Common myeloid progenitor, CD34-positive (primary cell): ENCODE data around the gene DNAH17.

Experiments
- CTCF ChIA-PET: fragments of 350-600 bp; sonication (Branson Sonifier 250); formaldehyde crosslinking; loops from one replicate; lab custom pipeline; 2021; ENCODE audit warnings: antibody characterized with exemption; lab: Charles Lee
- POLR2A ChIA-PET: fragments of 350-600 bp; sonication (Branson Sonifier 250); formaldehyde crosslinking; loops from one replicate; lab custom pipeline; 2021; ENCODE audit warnings: antibody characterized with exemption; lab: Charles Lee
- DNase-seq, 3 donors: peaks; one replicate each; pipeline versions ENCODE4 v3.0.0 to v3.0.0-alpha.2; 2013
- H3K27ac ChIP-seq, 2 experiments: 1 replicate in 1 of 2; 2 replicates in 1 of 2; pipeline ENCODE4 v1.7.0; 2013; ENCODE audit warnings: inconsistent platforms in 2 of 2, low read length in 2 of 2, mild to moderate bottlenecking in 2 of 2, low read depth in 1 of 2, moderate library complexity in 1 of 2; ENCODE audit not compliant: severe bottlenecking in 2 of 2, insufficient read depth in 1 of 2, poor library complexity in 1 of 2
- H3K27me3 ChIP-seq, 5 experiments: replicated peaks in 2 of 5; 1 replicate in 3 of 5; 2 replicates in 2 of 5; pipeline versions ENCODE4 v1.6.1 to v1.7.0; 2013; ENCODE audit warnings: low read length in 4 of 5, mild to moderate bottlenecking in 2 of 5, moderate library complexity in 2 of 5, inconsistent platforms in 1 of 5; ENCODE audit not compliant: insufficient read depth in 5 of 5, control insufficient read depth in 4 of 5
- H3K36me3 ChIP-seq, 4 experiments: 1 replicate in 2 of 4; 2 replicates in 2 of 4; pipeline versions ENCODE4 v1.6.1 to v1.7.0; 2013; ENCODE audit warnings: low read length in 3 of 4, control low read depth in 1 of 4, mild to moderate bottlenecking in 1 of 4; ENCODE audit not compliant: control insufficient read depth in 4 of 4, insufficient read depth in 4 of 4
- H3K4me1 ChIP-seq, 4 experiments: 1 replicate in 3 of 4; 2 replicates in 1 of 4; pipeline versions ENCODE4 v1.6.1 to v1.7.1; 2013; ENCODE audit warnings: low read length in 3 of 4, mild to moderate bottlenecking in 3 of 4, control low read depth in 1 of 4, inconsistent platforms in 1 of 4, moderate library complexity in 1 of 4; ENCODE audit not compliant: control insufficient read depth in 4 of 4, insufficient read depth in 4 of 4; ENCODE audit errors: control extremely low read depth in 1 of 4
- H3K4me3 ChIP-seq, 7 experiments: 1 replicate in 4 of 7; 2 replicates in 3 of 7; pipeline versions ENCODE4 v1.5.1 to v1.7.0; 2013; ENCODE audit warnings: mild to moderate bottlenecking in 7 of 7, low read length in 6 of 7, moderate library complexity in 6 of 7, inconsistent platforms in 2 of 7, low read depth in 2 of 7, control low read depth in 1 of 7; ENCODE audit not compliant: insufficient read depth in 4 of 7, control insufficient read depth in 1 of 7; ENCODE audit errors: extremely low read depth in 1 of 7
- H3K9me3 ChIP-seq, 5 experiments: 1 replicate in 4 of 5; 2 replicates in 1 of 5; pipeline versions ENCODE4 v1.6.1 to v1.7.1; 2013; ENCODE audit warnings: low read length in 4 of 5, mild to moderate bottlenecking in 2 of 5, inconsistent platforms in 1 of 5, low read depth in 1 of 5, moderate library complexity in 1 of 5; ENCODE audit not compliant: control insufficient read depth in 4 of 5, insufficient read depth in 2 of 5; ENCODE audit errors: control extremely low read depth in 1 of 5
- WGBS: methylation state at CpG from one replicate; pipeline ENCODE4 v1.1.5; 2013; ENCODE audit not compliant: insufficient coverage; 5-methylcytosine and 5-hydroxymethylcytosine counted together

DNAH17 gene

DNA sequence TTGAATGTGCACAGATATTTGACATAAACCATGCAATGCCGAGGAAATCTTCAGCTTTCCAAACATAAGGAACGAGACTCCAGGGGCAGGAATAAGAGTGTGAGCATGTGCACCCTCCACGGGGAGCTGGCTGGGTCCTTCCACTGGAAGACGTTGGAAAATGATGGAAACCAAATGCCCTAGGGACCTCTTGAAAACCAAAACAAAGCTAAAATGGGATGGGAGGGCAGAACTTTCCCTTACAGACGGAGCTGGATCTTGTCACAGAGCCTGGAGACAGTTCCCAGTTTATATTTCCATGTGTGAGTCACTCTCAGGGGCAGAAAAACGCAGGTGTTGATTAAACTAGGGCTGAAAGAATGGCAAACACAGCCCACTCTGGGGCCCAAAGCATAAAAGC lies 34.4 kb upstream of the DNAH17 start:
- POLR2A ChIA-PET = no interaction called here
- peaks cover 0 to 2% (median 0%) of the 10 kb centered on the region in 5 experiments for H3K9me3 ChIP-seq
- DNase-seq = no peak
- peaks cover 0 to 4% (median 0%) of the 10 kb centered on the region in 5 experiments for H3K27me3 ChIP-seq
- H3K4me1 ChIP-seq = peaks cover 0 to 4% (median 0%) of the 10 kb centered on the region in 4 experiments
- no peak overlapping the region for H3K27ac ChIP-seq
- H3K36me3 ChIP-seq = no peaks in the 10 kb centered on the region
- H3K4me3 ChIP-seq = no peak overlapping the region
- WGBS = 81% methylated on average over 6 of the region's 6 CpGs
- CTCF ChIA-PET = no interaction called here

DNA sequence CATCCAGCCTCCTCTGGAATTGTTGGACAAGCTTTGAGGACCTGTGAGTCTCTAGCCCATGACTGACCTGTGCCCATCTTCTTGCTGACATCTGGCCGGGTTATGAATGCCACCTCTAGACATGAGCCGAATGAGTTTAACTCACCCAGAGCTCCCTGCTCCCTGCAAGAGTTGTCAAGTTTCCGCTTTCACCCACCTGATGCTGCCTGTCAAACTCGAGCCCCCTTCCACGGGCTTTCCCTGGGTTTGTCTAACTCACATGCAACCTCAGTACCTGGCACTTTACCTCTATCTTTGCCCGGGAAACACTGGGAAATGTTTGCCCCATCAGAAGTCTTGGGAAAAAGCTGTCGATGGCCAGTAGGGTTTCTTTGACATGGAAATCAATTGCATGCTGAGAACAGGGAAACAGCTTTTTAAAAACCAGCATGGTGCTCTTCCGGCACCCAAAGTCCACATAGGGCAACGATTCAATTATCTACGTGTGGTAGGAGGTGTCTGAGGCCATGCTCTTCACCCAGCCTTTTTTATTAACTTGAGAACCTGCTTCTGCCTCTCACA lies 33.8 kb upstream of the DNAH17 start:
- Histone ChIP-seq H3K4me3 (no peak overlapping the region), H3K36me3 (no peaks in the 10 kb centered on the region), H3K27me3 (peaks cover 0 to 4% (median 0%) of the 10 kb centered on the region in 5 experiments), H3K4me1 (peaks cover 0 to 4% (median 0%) of the 10 kb centered on the region in 4 experiments), H3K9me3 (peaks cover 0 to 2% (median 0%) of the 10 kb centered on the region in 5 experiments), H3K27ac (no peak overlapping the region)
- ChIA-PET POLR2A (interaction anchor here (0.6 kb wide), 1 partner anchor 29 kb away, joined by 3 read pairs; no protein-coding TSS in a partner anchor), CTCF (interaction anchor here (1.2 kb wide), 1 partner anchor 114 kb away, joined by 4 read pairs; no protein-coding TSS in a partner anchor)
- 64% methylated on average over 10 of the region's 10 CpGs for WGBS
- no peak for DNase-seq

DNA sequence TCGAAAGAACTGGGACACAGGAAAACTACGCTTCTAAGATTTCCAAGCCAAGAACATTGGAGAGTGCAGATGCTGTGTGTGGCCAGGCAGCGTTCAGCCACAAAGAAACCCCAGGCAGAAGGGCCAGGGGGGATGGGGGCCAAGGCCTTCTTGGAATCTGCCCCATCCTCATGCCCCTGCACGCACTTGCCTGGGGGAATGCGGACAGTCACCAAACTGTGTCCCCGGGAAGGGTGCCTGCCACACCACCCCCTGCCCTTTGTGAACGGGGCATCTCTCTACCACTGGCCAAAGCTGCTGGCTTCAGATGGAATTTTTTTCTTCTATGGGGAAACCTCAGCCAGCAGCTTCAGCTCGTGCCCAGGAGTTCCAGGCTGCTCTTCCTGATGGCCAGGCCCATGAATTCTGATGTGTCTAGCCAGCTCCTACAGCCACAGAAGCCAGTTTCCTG lies 32.0 kb upstream of the DNAH17 start:
- Histone ChIP-seq H3K36me3 (no peaks in the 10 kb centered on the region), H3K27me3 (peaks cover 0 to 6% (median 0%) of the 10 kb centered on the region in 5 experiments), H3K4me1 (peaks cover 0 to 4% (median 0%) of the 10 kb centered on the region in 4 experiments), H3K4me3 (no peak overlapping the region), H3K9me3 (peaks cover 0 to 2% (median 0%) of the 10 kb centered on the region in 5 experiments), H3K27ac (no peak overlapping the region)
- DNase-seq = no peak
- ChIA-PET POLR2A (no interaction called here), CTCF (interaction anchor here (1.2 to 1.4 kb wide), 2 partner anchors 15 to 16 kb away, joined by 3 to 4 read pairs; no protein-coding TSS in a partner anchor)
- 70% methylated on average over 7 of the region's 8 CpGs for WGBS

GRCh38 chr17:78608804-78609186 lies 31.6 kb upstream of the DNAH17 start:
- ChIA-PET CTCF (interaction anchor here (1.2 to 1.4 kb wide), 2 partner anchors 14 to 16 kb away, joined by 3 to 4 read pairs; no protein-coding TSS in a partner anchor), POLR2A (no interaction called here)
- H3K27ac ChIP-seq = no peak overlapping the region
- no peak for DNase-seq
- peaks cover 0 to 6% (median 0%) of the 10 kb centered on the region in 5 experiments for H3K27me3 ChIP-seq
- H3K9me3 ChIP-seq = peaks cover 0 to 2% (median 0%) of the 10 kb centered on the region in 5 experiments
- H3K4me1 ChIP-seq = peaks cover 0 to 3% (median 0%) of the 10 kb centered on the region in 4 experiments
- no peak overlapping the region for H3K4me3 ChIP-seq
- WGBS = 89% methylated on average over 8 of the region's 8 CpGs
- H3K36me3 ChIP-seq = no peaks in the 10 kb centered on the region

GRCh38 chr17:78608122-78608803 lies 31.1 kb upstream of the DNAH17 start:
- WGBS = 97% methylated on average over 5 of the region's 10 CpGs
- ChIA-PET CTCF (no interaction called here), POLR2A (no interaction called here)
- Histone ChIP-seq H3K4me3 (no peak overlapping the region), H3K27me3 (peaks cover 0 to 6% (median 0%) of the 10 kb centered on the region in 5 experiments), H3K4me1 (no peaks in the 10 kb centered on the region), H3K9me3 (peaks cover 0 to 2% (median 0%) of the 10 kb centered on the region in 5 experiments), H3K27ac (no peak overlapping the region), H3K36me3 (no peaks in the 10 kb centered on the region)
- no peak for DNase-seq

GRCh38 chr17:78607038-78607437 lies 29.8 kb upstream of the DNAH17 start:
- ChIA-PET CTCF (interaction anchor here (0.6 to 1.7 kb wide), 2 partner anchors 12 to 53 kb away, joined by 3 read pairs; no protein-coding TSS in a partner anchor), POLR2A (interaction anchor here (0.6 kb wide), 1 partner anchor 14 kb away, joined by 4 read pairs; no protein-coding TSS in a partner anchor)
- Histone ChIP-seq H3K36me3 (no peaks in the 10 kb centered on the region), H3K4me1 (no peaks in the 10 kb centered on the region), H3K27ac (no peak overlapping the region), H3K27me3 (peaks cover 0 to 6% (median 0%) of the 10 kb centered on the region in 5 experiments), H3K9me3 (peaks cover 0 to 2% (median 0%) of the 10 kb centered on the region in 5 experiments), H3K4me3 (no peak overlapping the region)
- DNase-seq = no peak
- 94% methylated on average over 5 of the region's 6 CpGs for WGBS
